GOT3 (cell line): ENCODE measurements around the gene RGL3.
A peak's percentile ranks its signal among the peaks of the same experiment; 100 is the strongest.
"Not testable (repeated sequence)": the region's sequence is repeated elsewhere in the genome, so short reads cannot be mapped to it uniquely, and the experiment has no call there.

Source experiments
- DNase-seq: peaks from one replicate; lab custom pipeline; 2025; ENCODE audit warnings: mixed read lengths; lab: John Stamatoyannopoulos, UW

RGL3 gene

GRCh38 chr19:11382898-11383705 lies 36.0 kb downstream of the RGL3 start:
- no peak for DNase-seq

DNA sequence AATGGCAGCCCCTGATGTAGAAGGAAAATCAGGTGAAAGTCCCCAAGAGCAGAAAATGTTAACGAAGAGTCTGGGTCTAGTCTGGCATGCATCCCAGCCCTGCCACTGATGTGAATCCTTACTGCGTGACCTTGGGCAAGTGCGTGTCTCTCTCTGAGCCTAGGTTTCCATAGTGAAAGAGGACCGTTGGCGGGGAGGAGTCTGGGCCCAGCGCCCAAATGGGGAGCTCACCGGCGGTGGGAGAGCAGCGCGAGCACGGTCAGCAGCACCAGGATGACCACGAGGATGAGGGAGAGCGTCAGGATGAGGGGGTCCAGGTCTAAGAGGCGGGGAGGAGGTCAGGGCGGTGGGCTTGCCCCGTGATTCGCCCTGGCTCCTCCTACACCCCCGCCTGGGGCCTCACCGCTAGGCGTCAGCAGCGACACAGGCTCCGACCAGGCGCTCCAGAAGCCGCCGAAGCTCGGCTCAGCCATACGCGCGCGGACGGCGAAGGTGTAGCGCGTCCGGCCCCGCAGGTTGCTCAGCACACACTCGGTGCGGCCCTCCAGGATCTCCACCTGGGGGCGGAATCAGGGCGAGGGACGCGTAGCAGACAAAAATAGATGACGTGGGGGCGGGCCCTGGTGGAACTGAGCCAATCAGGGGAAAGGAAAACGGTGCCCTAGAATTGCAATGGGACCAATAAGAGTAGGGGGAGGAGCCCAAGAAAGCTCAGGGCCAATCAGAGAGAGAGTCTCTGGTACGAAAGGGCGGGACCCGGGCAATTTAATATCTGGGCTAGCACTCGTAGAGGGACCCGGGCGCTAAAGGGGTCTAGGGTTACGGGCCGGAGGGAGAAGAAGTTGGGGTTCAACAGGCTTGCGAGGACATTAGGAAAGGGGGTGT lies 38.2 kb downstream of the RGL3 start:
- DNase-seq, result peak; percentile 71

GRCh38 chr19:11379857-11380350 lies 39.2 kb downstream of the RGL3 start:
- no peak for DNase-seq

- DNase-seq, result not testable (repeated sequence)
Measured at GRCh38 chr19:11379269-11379845, 39.8 kb downstream of the RGL3 start.

DNA sequence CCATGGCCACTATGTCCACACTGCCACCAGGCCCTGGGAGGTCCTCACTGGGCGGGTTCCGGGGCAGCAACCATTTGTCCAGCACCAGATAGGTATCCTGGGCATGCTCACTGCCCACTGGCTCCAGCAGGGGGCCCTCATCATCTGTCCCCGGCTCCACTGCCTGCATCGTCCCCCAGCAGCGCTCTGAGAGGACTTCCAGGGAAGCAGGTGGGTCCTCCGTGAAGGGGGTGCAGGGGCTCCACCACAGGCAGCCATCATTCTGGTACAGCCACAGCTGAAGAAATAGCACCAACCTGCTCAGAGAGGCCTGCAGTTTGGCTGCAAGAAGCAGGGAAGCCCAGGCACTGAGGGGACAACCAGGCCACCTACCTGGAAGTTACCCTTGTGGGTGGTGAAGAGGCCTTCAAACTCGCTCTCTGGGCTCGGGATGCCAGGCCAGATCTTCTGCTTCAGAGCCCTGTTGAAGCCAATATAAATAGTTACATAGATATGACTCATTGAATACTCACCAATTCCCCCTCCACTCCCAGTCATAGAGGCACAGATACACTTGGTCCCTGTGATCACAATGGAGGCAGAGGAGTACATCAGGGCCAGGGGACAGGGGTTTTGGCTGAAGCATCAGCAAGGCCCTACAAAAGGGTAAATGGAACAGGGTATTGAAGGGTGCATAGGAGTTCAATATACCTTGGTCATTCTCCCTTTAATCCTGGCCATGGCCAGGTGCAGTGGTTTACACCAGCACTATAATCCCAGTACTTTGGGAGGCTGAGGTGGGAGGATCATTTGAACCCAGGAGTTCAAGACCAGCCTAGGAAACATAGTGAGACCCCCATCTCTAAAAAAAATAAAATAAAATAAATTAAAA lies 40.6 kb downstream of the RGL3 start:
- no peak for DNase-seq

DNA sequence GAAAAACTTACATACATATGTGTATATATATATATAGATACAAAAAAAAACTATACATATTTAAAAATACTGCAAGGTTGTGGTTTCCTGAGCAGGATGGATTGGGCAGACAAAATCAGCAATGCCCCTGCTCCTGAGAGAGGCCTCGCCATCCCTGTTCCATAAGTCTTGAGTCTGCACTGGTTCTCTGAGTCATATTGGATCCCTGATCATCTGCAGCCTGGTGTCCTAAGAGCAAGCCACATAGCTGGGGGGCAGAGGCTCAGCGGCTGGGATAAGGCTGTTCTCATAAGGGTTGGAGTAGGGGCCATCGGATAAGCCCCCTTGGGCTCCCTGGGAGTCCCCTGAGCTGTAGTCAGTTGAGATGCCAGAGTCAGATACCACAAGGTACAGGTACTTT lies 41.4 kb downstream of the RGL3 start:
- no peak for DNase-seq

DNA sequence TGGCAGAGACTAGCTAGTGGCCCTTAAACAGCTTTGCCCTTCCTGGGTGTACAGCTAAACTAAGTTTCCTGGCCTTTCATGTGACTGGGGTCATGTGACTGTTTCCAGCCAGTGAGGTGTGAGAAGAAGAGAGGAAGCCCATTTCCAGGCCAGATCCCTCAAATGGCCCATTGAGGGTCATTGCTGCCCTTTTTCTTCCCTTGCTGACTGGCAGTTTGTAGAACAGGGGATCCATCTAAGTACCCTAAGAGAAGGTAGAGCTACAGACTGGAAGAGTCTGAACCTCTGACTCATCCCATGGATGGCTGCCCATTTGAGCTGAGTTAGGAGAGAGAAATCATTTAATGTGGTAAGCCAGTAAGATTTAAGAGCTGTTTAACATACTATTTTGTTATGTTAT lies 41.9 kb downstream of the RGL3 start:
- DNase-seq, result no peak

DNA sequence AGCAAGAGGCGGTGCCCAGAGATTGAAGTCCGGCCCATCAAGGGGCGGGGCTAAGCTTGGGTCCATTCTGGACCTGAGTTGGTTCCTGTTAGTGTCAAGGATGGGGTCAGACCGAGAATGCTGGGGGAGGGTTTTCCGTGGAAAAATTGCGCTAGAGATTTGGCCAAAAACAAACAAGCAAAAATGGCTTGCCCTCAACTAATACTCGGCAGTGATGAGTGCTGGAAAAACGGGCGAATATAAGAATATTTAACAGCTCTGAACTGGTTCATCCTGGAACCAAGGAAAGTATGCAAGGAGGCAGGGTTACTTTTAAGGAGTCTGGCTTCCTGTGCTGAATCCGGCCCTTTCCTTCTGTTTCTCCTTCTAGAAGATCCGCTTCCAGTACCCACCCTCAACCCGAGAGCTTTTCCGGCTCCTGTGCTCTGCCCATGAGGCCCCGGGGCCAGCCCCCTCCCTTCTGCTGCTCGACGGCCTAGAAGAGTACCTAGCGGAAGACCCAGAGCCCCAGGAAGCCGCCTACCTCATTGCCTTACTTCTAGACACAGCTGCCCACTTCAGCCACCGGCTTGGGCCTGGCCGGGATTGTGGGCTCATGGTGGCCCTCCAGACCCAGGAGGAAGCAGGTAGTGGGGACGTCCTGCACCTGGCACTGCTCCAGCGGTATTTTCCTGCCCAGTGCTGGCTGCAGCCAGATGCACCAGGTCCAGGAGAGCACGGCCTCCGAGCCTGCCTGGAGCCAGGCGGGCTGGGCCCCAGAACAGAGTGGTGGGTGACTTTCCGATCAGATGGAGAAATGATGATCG lies 43.8 kb downstream of the RGL3 start:
- no peak for DNase-seq

GRCh38 chr19:11374433-11375142 lies 44.5 kb downstream of the RGL3 start, which contains the start of gene SWSAP1:
TSS of gene SWSAP1 (plus strand) at chr19:11374666. CDS start at chr19:11374681, 15 bp downstream.
- peak; percentile 95 for DNase-seq

DNA sequence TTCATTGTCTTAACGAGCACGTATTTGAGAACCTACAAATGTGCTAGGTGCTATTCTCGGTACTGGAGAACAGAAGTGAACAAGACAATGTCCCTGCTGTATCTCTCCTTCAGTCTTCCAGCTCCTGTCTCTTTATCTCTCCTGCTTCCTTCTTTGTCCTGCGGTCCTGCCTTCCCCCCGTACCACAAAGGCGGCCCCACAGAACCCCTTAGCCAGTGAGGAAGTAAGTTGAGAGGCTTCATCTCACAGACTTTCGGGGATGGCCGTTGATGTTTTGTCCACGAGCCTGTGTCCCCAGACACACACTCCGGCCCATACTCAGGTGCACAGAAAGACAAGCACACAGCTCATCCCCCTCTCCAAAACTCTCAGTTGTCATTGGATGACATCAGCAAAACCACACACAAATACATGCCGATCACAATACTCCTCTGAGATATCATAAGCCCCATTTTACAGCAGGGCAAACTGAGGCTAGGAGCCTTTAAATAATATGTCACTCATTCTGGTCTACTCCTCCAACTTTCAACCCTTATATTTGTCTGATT lies 45.2 kb downstream of the RGL3 start:
- no peak for DNase-seq

DNA sequence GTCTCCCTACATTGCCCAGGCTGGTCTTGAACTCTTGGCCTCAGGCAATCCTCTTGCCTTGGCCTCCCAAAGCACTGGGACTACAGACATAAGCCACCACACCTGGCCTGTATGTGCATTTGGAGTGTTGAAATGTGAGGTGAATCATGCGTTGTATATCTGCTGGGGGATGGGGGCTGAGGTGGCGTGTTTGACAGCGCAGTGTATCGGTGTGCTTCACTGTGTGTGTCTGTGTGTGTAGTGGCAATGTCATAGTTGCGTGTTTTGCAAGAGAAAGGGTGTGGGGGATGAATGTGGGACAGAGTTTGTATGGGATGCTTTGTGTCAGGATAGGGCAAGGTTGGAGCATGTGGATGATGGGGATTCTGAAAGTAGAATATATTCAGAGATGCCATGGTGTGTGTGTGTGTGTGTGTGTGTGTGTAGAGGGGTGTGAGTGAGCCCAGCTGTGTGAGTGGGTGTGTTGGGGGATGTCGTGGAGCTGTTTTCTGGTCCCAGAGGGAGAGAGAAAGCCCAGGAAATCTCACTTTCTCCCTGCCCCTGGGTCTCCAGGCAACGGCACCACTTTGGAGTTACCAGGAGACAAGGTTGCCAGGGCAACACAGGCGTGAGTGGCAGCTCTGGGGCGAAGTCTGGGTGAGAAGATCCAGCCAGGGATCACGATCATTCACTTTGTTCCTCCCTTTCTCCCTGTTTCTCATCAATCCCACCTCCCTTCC lies 45.8 kb downstream of the RGL3 start:
- no peak for DNase-seq

DNA sequence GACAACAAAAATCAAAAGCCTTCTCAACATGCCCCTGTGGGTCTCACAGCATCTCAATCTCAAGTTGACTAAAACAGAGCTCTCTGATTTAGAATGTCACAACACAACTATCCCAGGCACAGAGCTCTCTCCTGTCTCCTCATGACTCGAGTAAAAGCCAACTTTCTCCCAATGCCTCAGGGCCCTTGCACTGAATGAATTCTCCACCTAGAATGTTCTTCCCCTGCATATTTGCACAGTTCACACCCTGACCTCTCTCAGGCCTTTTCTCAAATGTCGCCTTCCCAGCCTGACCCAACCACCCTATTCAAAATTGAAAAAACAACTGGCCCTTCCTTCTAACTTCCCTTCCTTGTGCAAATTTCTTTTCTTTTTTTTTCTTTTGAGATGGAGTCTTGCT lies 48.4 kb downstream of the RGL3 start:
- DNase-seq, result no peak

- no peak for DNase-seq
Measured at GRCh38 chr19:11367528-11367927, 51.6 kb downstream of the RGL3 start.

- DNase-seq, result no peak
Measured at GRCh38 chr19:11365557-11366117, 53.5 kb downstream of the RGL3 start.

DNA sequence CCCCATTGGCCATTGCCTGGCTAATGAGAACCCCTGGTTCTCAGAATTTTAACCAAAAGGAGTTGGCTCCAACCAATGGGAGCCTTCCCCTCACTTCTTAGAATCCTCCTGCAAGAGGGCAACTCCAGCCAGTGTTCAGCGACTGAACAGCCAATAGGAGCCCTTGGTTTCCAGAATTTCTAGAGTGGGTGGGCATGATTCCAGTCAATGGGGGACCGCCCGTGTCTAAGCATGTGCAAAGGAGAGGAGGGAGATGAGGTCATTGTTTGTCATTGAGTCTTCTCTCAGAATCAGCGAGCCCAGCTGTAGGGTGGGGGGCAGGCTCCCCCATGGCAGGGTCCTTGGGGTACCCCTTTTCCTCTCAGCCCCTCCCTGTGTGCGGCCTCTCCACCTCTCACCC lies 54.2 kb downstream of the RGL3 start:
- no peak for DNase-seq

GRCh38 chr19:11364296-11364904 lies 54.7 kb downstream of the RGL3 start:
- no peak for DNase-seq

DNA sequence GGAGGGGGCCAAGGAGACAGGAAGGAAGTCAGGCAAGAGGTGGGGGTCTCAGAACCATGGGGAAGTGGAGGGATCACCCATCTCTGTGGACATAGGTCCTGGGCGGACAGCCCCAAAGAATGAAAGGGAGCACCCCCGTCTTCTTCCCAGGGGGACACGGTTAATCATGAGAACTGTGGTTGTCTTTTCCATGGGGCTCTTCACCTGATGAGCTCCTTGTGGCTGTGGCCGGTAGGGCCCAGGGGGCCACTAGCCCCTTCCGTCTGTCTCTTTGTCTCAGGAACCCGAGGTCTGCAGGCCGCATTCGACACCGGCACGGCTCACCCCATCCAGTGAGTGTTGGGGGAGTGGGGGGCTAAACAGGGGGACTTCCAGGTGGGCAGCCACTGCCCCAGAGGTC lies 55.2 kb downstream of the RGL3 start:
- no peak for DNase-seq
